ENCODE measurements around the gene PLCB1.
"Not testable (repeated sequence)": the region's sequence is repeated elsewhere in the genome, so short reads cannot be mapped to it uniquely, and the experiment has no call there.

PLCB1 gene

GRCh38 chr20:8326191-8326590 lies 194.1 kb downstream of the PLCB1 start:
- DNase-seq (ENCODE audit: insufficient read length, low spot score) = no peak
- no peak for FAIRE-seq

- no peak for FAIRE-seq
- no peak for DNase-seq (ENCODE audit: insufficient read length, low spot score)
These were observed 194.8 kb downstream of the PLCB1 start for GRCh38 chr20:8326899-8327298.

GRCh38 chr20:8328189-8328588 lies 196.1 kb downstream of the PLCB1 start:
- FAIRE-seq (no peak), DNase-seq (ENCODE audit: insufficient read length, low spot score) (no peak)

GRCh38 chr20:8330319-8330784 lies 198.3 kb downstream of the PLCB1 start:
- DNase-seq (ENCODE audit: insufficient read length, low spot score) (no peak), FAIRE-seq (no peak)

- FAIRE-seq (no peak), DNase-seq (ENCODE audit: insufficient read length, low spot score) (no peak)
These were observed 199.0 kb downstream of the PLCB1 start for GRCh38 chr20:8330785-8331695.

GRCh38 chr20:8331740-8332412 lies 199.8 kb downstream of the PLCB1 start:
- FAIRE-seq = no peak
- no peak for DNase-seq (ENCODE audit: insufficient read length, low spot score)

GRCh38 chr20:8334641-8335040 lies 202.6 kb downstream of the PLCB1 start:
- DNase-seq (ENCODE audit: insufficient read length, low spot score) (no peak), FAIRE-seq (no peak)

- DNase-seq (ENCODE audit: insufficient read length, low spot score) (no peak), FAIRE-seq (no peak)
These were observed 203.0 kb downstream of the PLCB1 start for GRCh38 chr20:8335059-8335458.

GRCh38 chr20:8335495-8336195 lies 203.6 kb downstream of the PLCB1 start:
- DNase-seq (ENCODE audit: insufficient read length, low spot score) (no peak), FAIRE-seq (no peak)

GRCh38 chr20:8339349-8339748 lies 207.3 kb downstream of the PLCB1 start:
- FAIRE-seq = no peak
- DNase-seq (ENCODE audit: insufficient read length, low spot score) = no peak

GRCh38 chr20:8342391-8342790 lies 210.3 kb downstream of the PLCB1 start:
- no peak for FAIRE-seq
- DNase-seq (ENCODE audit: insufficient read length, low spot score) = no peak

- FAIRE-seq (no peak), DNase-seq (ENCODE audit: insufficient read length, low spot score) (no peak)
These were observed 212.0 kb downstream of the PLCB1 start for GRCh38 chr20:8344106-8344505.

- FAIRE-seq (no peak), DNase-seq (ENCODE audit: insufficient read length, low spot score) (no peak)
These were observed 212.6 kb downstream of the PLCB1 start for GRCh38 chr20:8344631-8345030.

GRCh38 chr20:8346700-8347270 lies 214.7 kb downstream of the PLCB1 start:
- FAIRE-seq = no peak
- no peak for DNase-seq (ENCODE audit: insufficient read length, low spot score)

- not testable (repeated sequence) for DNase-seq (ENCODE audit: insufficient read length, low spot score); FAIRE-seq
These were observed 218.2 kb downstream of the PLCB1 start for GRCh38 chr20:8350225-8350624.

- no peak for FAIRE-seq
- no peak for DNase-seq (ENCODE audit: insufficient read length, low spot score)
These were observed 220.4 kb downstream of the PLCB1 start for GRCh38 chr20:8352486-8352885.

GRCh38 chr20:8353512-8353911 lies 221.4 kb downstream of the PLCB1 start:
- FAIRE-seq = no peak
- no peak for DNase-seq (ENCODE audit: insufficient read length, low spot score)

GRCh38 chr20:8355453-8355852 lies 223.4 kb downstream of the PLCB1 start:
- no peak for FAIRE-seq
- no peak for DNase-seq (ENCODE audit: insufficient read length, low spot score)

- DNase-seq (ENCODE audit: insufficient read length, low spot score) (no peak), FAIRE-seq (no peak)
These were observed 224.7 kb downstream of the PLCB1 start for GRCh38 chr20:8356806-8357205.

GRCh38 chr20:8357703-8358102 lies 225.6 kb downstream of the PLCB1 start:
- FAIRE-seq = no peak
- DNase-seq (ENCODE audit: insufficient read length, low spot score) = no peak

GRCh38 chr20:8360035-8360434 lies 228.0 kb downstream of the PLCB1 start:
- DNase-seq (ENCODE audit: insufficient read length, low spot score) = no peak
- FAIRE-seq = no peak

Measured in HTR-8/SVneo (cell line).